ENCODE data around the gene PHKG2. TPM values are rescaled to one million over a fixed set of nuclear protein-coding genes. Genes with fewer than 3 reads are reported as not detected.
A peak's percentile ranks its signal among the peaks of the same experiment; 100 is the strongest.

Gene PHKG2
- total RNA-seq, 4 donors from 2014 or later: 38.9 to 94.1 (median 57.7) TPM

DNA sequence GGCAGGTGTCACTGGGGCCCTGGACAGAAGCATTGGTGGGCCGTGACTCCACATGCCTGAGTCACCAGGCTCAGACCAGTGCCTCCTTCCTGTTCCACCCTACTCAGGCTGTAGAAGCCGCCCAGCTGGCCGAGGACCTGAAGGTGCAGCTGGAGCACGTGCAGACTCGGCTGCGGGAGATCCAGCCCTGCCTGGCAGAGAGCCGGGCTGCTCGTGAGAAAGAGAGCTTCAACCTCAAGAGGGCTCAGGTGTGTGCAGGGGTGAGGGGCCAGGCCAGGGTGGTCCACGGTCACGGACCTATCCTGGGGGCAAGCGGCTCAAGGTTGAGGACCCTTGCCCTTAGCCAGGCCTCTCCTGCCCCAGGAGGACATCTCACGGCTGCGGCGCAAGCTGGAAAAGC, 23.5 kb downstream of the PHKG2 start:
- no peaks in the 10 kb centered on the region for H3K9me3 ChIP-seq
- H3K4me3 ChIP-seq: no peak overlapping the region
- peaks cover 0 to 80% (median 6%) of the 10 kb centered on the region in 3 donors for H3K36me3 ChIP-seq
- TF ChIP-seq POLR2A (IDR thresholded peaks at IDR 0.05): no peak
- TF ChIP-seq, protein P1, sequence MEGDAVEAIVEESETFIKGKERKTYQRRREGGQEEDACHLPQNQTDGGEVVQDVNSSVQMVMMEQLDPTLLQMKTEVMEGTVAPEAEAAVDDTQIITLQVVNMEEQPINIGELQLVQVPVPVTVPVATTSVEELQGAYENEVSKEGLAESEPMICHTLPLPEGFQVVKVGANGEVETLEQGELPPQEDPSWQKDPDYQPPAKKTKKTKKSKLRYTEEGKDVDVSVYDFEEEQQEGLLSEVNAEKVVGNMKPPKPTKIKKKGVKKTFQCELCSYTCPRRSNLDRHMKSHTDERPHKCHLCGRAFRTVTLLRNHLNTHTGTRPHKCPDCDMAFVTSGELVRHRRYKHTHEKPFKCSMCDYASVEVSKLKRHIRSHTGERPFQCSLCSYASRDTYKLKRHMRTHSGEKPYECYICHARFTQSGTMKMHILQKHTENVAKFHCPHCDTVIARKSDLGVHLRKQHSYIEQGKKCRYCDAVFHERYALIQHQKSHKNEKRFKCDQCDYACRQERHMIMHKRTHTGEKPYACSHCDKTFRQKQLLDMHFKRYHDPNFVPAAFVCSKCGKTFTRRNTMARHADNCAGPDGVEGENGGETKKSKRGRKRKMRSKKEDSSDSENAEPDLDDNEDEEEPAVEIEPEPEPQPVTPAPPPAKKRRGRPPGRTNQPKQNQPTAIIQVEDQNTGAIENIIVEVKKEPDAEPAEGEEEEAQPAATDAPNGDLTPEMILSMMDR (IDR thresholded peaks at IDR 0.05): no peak
- peak in 1 of 3 donors; percentile 34 for DNase-seq
- peaks cover 0 to 17% (median 6%) of the 10 kb centered on the region in 4 donors for H3K4me1 ChIP-seq
- no peaks in the 10 kb centered on the region for H3K27me3 ChIP-seq
- H3K27ac ChIP-seq: no peak overlapping the region

DNA sequence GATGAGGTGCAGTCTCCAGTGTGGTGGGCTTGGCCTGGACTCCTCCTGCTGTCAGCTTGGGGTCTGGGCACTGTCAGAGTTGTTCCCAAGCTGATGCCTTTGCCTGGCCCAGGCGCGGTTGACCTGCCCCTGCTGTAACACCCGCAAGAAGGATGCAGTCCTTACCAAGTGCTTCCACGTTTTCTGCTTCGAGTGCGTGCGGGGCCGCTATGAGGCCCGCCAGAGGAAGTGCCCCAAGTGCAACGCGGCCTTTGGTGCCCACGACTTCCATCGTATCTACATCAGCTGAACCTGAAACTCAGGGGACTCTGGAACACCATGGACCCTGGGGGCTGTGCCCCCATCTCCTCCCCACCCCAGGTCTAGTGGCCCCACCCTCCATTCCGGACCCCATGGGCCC, 25.6 kb downstream of the PHKG2 start:
- Histone ChIP-seq H3K27ac (no peak overlapping the region), H3K36me3 (peaks cover 0 to 59% (median 0%) of the 10 kb centered on the region in 3 donors), H3K27me3 (no peaks in the 10 kb centered on the region), H3K4me3 (no peak overlapping the region), H3K4me1 (peaks cover 0 to 20% (median 6%) of the 10 kb centered on the region in 4 donors), H3K9me3 (no peaks in the 10 kb centered on the region)
- DNase-seq: peak in 1 of 3 donors; percentile 32
- TF ChIP-seq POLR2A (IDR thresholded peaks at IDR 0.05): no peak
- TF ChIP-seq, protein P1 (IDR thresholded peaks at IDR 0.05): no peak

DNA sequence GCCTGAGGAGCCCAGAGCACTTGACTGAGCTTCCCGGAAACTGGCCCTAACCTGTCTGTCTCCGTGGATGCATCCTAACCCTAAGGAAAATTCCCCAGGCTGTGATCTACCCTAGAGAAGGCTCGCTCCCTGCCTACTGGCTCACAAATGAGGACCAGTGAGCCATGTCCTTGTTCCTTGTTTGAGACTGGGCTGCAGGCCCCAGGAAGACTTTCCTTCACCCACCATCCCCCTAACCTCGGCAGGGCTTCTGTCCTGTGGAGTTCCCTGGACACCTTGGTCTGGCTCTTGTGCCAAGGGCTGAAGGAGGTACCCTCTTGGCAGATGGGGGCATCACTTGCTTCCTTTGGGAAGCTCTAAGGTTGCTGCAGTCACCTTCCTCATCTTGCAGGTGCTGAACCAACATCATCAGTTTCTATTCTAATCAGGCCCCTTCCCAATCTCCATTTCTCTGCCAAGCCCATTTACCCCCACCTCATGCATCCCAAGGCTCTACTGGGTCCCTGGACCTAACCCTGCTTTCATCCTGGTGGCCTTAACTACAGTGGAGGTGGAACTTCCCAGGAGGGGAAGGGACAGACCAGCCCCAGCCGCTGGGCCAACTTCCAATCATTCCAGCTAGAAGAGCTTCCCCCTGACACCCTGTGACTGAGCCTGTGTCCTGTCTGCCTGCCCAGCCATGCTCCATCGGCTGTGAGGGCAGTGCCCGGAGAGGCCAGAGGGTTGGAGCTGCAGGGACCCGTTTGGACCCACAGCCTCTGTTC, 26.3 kb downstream of the PHKG2 start:
- peak overlapping the region in 2 of 4 donors; percentile 75 to 92 for H3K4me3 ChIP-seq
- H3K36me3 ChIP-seq: peaks cover 0 to 51% (median 0%) of the 10 kb centered on the region in 3 donors
- peaks cover 0 to 20% (median 6%) of the 10 kb centered on the region in 4 donors for H3K4me1 ChIP-seq
- H3K27ac ChIP-seq: peak overlapping the region; percentile 67 to 87 (median 74)
- DNase-seq: peak in 1 of 3 donors; percentile 51
- TF ChIP-seq, protein P1 (IDR thresholded peaks at IDR 0.05): no peak
- TF ChIP-seq POLR2A (IDR thresholded peaks at IDR 0.05): no peak
- no peaks in the 10 kb centered on the region for H3K9me3 ChIP-seq
- H3K27me3 ChIP-seq: no peaks in the 10 kb centered on the region

DNA sequence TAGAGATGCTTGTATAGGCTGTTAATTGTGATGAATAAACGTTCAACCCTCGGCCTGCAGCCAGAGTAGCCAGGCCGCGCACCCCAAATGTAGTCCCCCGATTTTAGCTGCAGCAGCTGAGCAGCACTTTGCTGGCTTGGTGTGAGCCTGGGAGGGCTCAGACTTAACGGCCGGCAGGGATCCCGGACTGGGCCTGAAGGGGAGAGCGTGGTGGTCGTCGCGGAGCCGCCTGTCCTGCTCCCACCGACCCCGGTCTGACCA, 26.8 kb downstream of the PHKG2 start:
- H3K9me3 ChIP-seq: no peaks in the 10 kb centered on the region
- H3K27ac ChIP-seq: peak overlapping the region; percentile 67 to 87 (median 74)
- TF ChIP-seq, protein P1 (IDR thresholded peaks at IDR 0.05): no peak
- TF ChIP-seq POLR2A (IDR thresholded peaks at IDR 0.05): no peak
- H3K27me3 ChIP-seq: no peaks in the 10 kb centered on the region
- peaks cover 0 to 20% (median 6%) of the 10 kb centered on the region in 4 donors for H3K4me1 ChIP-seq
- H3K36me3 ChIP-seq: peaks cover 0 to 46% (median 0%) of the 10 kb centered on the region in 3 donors
- H3K4me3 ChIP-seq: peak overlapping the region; percentile 64 to 92 (median 70)
- no peak for DNase-seq

DNA sequence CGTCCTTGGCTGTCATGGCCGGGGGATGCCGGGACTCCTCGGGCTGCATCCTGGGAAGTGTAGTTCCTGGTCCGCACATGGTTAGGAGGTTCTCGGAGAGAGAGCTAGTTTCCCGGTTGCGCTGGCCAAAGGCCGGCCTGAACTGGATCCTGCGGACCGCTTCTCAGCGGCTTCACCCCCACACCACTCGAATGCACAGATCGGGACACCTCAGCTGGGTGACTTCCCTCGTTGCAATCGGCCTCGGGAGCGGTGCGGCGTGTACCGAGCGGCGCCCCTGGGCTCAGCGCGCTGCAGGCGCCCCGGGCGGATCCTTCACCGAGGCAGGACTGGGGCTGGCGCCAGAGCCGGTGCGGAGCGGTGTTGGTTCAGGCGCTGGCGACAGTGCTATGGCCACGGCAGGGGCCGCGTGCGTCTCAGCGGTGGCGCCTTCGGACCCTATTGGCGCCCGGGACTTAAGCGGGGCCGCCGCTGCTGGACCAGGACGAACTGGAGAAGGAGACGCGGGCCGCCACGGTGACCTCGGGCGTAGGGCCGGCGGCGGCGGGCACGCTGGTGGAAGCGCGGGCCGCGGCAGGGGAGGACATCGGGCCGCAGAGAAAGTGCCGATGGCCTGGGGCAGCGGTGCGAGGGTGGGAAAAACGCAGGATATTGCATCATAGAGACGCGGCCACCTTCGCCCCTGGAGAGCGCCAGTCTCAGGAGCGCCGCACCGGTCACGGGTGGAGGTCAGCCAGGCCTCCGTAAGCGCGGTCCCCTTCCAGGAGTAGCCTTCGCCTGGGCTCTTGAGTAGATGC, 27.4 kb downstream of the PHKG2 start:
- peak; percentile 49 to 86 (median 84) for DNase-seq
- H3K4me3 ChIP-seq: peak overlapping the region; percentile 64 to 92 (median 70)
- H3K36me3 ChIP-seq: peaks cover 0 to 41% (median 0%) of the 10 kb centered on the region in 3 donors
- TF ChIP-seq, protein P1 (IDR thresholded peaks at IDR 0.05): peak in 1 of 6 experiments; percentile 2
- TF ChIP-seq POLR2A (IDR thresholded peaks at IDR 0.05): peak in 1 of 2 donors; percentile 39
- peaks cover 0 to 20% (median 6%) of the 10 kb centered on the region in 4 donors for H3K4me1 ChIP-seq
- peak overlapping the region; percentile 67 to 87 (median 74) for H3K27ac ChIP-seq
- no peaks in the 10 kb centered on the region for H3K9me3 ChIP-seq
- no peaks in the 10 kb centered on the region for H3K27me3 ChIP-seq

Measured in Peyer's patch (tissue), 4 donors.